ENCODE results near the gene NOP16.

NOP16 gene

GRCh38 chr5:176388444-176389134, at the start of gene NOP16, which contains the start of gene HIGD2A:
NOP16 (minus strand) TSS chr5:176388598; CDS start chr5:176388539, 59 bp downstream.
HIGD2A (plus strand) TSS chr5:176388751; CDS start chr5:176388820, 69 bp downstream.
- peak; percentile 95 to 100 (median 98) for DNase-seq
- intact Hi-C loops (cut with DNase I), result no loop called here

- intact Hi-C loops (cut with DNase I), result no loop called here
- DNase-seq, result no peak
These were observed 48.3 kb upstream of the NOP16 start for GRCh38 chr5:176436656-176437055.

- no peak for DNase-seq
- intact Hi-C loops (cut with DNase I), result no loop called here
These were observed 44.3 kb upstream of the NOP16 start for GRCh38 chr5:176432707-176433106.

GRCh38 chr5:176429972-176430371, 41.6 kb upstream of the NOP16 start:
- no peak for DNase-seq

GRCh38 chr5:176427971-176428370, 39.6 kb upstream of the NOP16 start:
- no peak for DNase-seq
- intact Hi-C loops (cut with DNase I), result no loop called here

More at GRCh38 chr5:176429972-176430371, 41.6 kb upstream of the NOP16 start:
- intact Hi-C loops (cut with DNase I), result no loop called here

- no peak for DNase-seq
- intact Hi-C loops (cut with DNase I), result no loop called here
These were observed 38.5 kb upstream of the NOP16 start for GRCh38 chr5:176426876-176427275.

- DNase-seq, result no peak
- intact Hi-C loops (cut with DNase I), result no loop called here
These were observed 37.4 kb upstream of the NOP16 start for GRCh38 chr5:176425791-176426190.

GRCh38 chr5:176425138-176425537, 36.7 kb upstream of the NOP16 start:
- intact Hi-C loops (cut with DNase I), result no loop called here
- no peak for DNase-seq

- no peak for DNase-seq
- intact Hi-C loops (cut with DNase I), result no loop called here
These were observed 35.8 kb upstream of the NOP16 start for GRCh38 chr5:176424181-176424580.

GRCh38 chr5:176420972-176421544, 32.7 kb upstream of the NOP16 start:
- intact Hi-C loops (cut with DNase I), result no loop called here
- no peak for DNase-seq

- DNase-seq, result no peak
- intact Hi-C loops (cut with DNase I), result no loop called here
These were observed 31.7 kb upstream of the NOP16 start for GRCh38 chr5:176420086-176420485.

- intact Hi-C loops (cut with DNase I), result loop anchor here (10.0 kb wide), 1 partner anchor 117 kb away; the partner anchor contains the start of gene RNF44
- no peak for DNase-seq
These were observed 29.9 kb upstream of the NOP16 start for GRCh38 chr5:176418251-176418650.

GRCh38 chr5:176416965-176417364, 28.6 kb upstream of the NOP16 start:
- peak in 1 of 42 donors; percentile 26 for DNase-seq
- intact Hi-C loops (cut with DNase I), result loop anchor here (10.0 kb wide), 1 partner anchor 118 kb away; the partner anchor contains the start of gene RNF44

- intact Hi-C loops (cut with DNase I), result loop anchor here (2.0 to 10.0 kb wide), 2 partner anchors 23 to 119 kb away; partner anchors contain the start of gene RNF44
- peak; percentile 60 to 98 (median 93) for DNase-seq
These were observed 27.8 kb upstream of the NOP16 start, which contains the start of gene CLTB for GRCh38 chr5:176415952-176416924. CLTB (minus strand) TSS chr5:176416539; CDS start chr5:176416363, 176 bp downstream.

GRCh38 chr5:176415240-176415951, 27.0 kb upstream of the NOP16 start:
- intact Hi-C loops (cut with DNase I), result loop anchor here (2.0 to 10.0 kb wide), 2 partner anchors 23 to 119 kb away; partner anchors contain the start of gene RNF44
- DNase-seq, result peak in 1 of 42 donors; percentile 17

- intact Hi-C loops (cut with DNase I), result loop anchor here (2.0 to 10.0 kb wide), 2 partner anchors 22 to 120 kb away; partner anchors contain the start of gene RNF44
- DNase-seq, result no peak
These were observed 26.3 kb upstream of the NOP16 start for GRCh38 chr5:176414704-176415103.

GRCh38 chr5:176413709-176414191, 25.4 kb upstream of the NOP16 start:
- intact Hi-C loops (cut with DNase I), result loop anchor here (2.0 to 10.0 kb wide), 2 partner anchors 21 to 121 kb away; partner anchors contain the start of gene RNF44
- no peak for DNase-seq

GRCh38 chr5:176413255-176413565, 24.8 kb upstream of the NOP16 start:
- DNase-seq, result peak in 1 of 42 donors; percentile 4
- intact Hi-C loops (cut with DNase I), result loop anchor here (10.0 kb wide), 1 partner anchor 122 kb away; the partner anchor contains the start of gene RNF44

Data from head of caudate nucleus (tissue), 42 donors.